HG03139 (cell line): ENCODE results near the gene SYTL2.

Source experiments
- ATAC-seq: cut with Tn5 transposase; IDR thresholded peaks from one replicate; pipeline ENCODE4 v1.9.1; 2021; ENCODE audit not compliant: unreplicated experiment

Gene SYTL2

GRCh38 chr11:85827748-85828639 lies 17.1 kb upstream of the SYTL2 start:
- ATAC-seq, result no peak

DNA sequence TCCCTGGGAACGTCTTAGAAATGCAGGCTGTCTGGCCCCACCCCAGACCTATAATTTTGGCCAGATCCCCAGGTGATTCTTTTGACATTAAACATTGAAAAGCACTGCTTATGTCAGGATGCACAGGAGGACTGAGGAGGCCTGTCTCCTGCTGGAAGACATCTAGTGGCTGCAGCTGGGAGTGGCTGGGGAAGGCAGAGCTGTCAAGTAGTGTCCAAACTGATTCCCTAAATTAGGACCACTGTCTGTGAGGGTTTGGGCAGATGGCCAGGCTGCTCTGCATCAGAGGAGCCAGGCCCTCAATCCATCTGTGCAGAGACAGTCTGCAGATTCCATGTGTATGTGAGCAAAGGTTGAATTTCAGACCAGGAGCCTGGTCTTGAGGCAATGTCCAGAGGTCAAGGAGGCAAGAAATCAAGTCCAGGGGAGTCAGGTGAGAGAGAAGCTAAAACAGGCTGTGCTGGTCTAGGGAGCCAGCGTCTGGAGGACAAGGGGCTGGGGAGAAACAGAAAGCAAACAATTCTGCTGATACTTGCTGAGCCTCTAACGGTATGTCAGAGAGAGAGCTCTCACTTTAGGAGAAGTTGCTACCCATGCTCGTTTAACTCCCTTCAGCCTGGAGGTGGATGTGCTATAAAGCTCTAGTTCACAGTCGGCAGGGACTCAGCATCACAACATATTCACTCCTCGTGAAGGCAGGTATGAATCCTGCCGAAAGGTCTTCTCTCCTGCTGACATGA lies 15.3 kb upstream of the SYTL2 start:
- ATAC-seq, result no peak

DNA sequence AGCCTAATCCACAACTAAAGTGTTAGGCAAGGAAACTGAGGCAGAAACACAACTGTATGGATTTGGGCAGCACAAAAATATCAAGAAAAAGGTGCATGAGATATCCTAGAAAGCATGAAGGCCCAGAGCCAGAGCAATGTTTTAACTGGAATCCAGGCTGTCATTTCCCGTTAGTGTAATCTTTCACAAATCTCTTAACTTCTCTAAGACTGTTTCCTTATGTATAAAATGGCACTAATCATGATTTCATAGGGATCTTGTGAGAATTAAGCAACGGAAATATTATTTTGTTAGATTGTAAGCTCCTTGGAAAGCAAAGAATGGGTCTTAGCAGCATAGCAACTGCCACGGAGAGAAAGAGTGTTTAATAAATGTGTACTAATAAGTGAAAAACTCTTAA lies 14.7 kb upstream of the SYTL2 start:
- no peak for ATAC-seq

GRCh38 chr11:85823816-85824215 lies 12.9 kb upstream of the SYTL2 start:
- no peak for ATAC-seq

GRCh38 chr11:85822814-85823213 lies 11.9 kb upstream of the SYTL2 start:
- no peak for ATAC-seq

DNA sequence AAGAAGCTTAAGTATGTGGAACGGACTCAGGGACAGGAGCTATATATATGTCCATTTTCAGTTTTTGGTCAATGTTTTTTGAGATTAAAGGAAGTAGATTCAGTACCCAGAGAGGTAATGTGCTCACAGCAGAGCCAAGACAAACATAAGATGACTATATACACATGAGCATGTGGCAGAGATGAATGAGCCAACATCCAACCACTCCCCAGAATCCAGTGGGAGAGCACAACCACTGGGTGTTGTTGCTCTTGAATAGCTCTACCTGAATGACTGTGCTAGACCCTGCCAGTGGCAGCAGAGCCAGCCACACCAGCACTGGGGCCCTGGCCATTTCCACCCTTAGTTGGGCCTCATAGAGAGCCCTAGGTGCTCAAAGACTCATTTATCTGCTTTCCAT lies 10.7 kb upstream of the SYTL2 start:
- ATAC-seq, result no peak

- ATAC-seq, result no peak
These were observed 8.5 kb upstream of the SYTL2 start for GRCh38 chr11:85819441-85819840.

GRCh38 chr11:85815186-85815931 lies 4.4 kb upstream of the SYTL2 start:
- ATAC-seq, result no peak

- no peak for ATAC-seq
These were observed 2.8 kb upstream of the SYTL2 start for GRCh38 chr11:85813721-85814120.

GRCh38 chr11:85811624-85812023 lies 683 bp upstream of the SYTL2 start:
- ATAC-seq, result no peak

- no peak for ATAC-seq
These were observed 445 bp downstream of the SYTL2 start for GRCh38 chr11:85810521-85810870.

GRCh38 chr11:85809863-85810262 lies 1.1 kb downstream of the SYTL2 start:
- ATAC-seq, result no peak

DNA sequence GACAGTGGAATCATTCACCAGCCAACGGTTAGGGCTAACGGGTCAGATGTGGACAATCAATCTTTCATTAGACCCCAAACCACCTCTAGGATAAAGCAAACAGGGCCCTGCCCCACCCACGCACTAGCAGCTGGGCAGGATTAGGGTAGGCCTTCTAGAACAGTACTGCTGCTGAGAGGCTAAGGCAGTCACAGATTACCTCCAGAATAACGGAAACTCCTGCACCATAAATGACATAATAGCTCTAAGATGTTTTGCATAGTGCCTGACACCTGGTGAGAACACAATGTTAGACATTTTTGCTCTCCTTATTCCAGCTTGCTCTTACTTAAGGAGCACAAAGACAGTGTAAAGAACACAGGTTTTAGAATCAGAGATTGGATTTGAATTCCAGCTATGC lies 1.8 kb downstream of the SYTL2 start:
- peak; percentile 30 for ATAC-seq

DNA sequence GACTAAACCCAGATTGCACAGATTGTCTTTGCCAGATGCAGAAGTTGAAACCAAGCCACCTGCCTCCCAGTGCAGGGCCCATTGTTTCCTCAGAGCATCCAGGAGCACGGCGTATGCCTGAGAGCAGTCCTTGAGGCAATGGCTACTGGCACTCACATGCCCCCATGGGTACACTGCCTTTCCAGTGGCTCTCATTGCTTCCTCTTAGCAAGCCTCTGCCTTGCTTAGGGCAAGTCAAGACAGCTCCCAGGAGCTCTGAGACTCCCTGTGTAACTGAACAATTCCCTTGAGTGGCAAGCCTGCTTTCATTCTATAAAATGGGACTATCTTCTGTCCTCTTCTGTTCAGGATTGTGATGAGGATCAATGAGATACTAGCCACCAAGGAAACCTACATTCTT lies 4.1 kb downstream of the SYTL2 start:
- no peak for ATAC-seq

- ATAC-seq, result no peak
These were observed 4.9 kb downstream of the SYTL2 start for GRCh38 chr11:85806016-85806415.

GRCh38 chr11:85805387-85805786 lies 5.6 kb downstream of the SYTL2 start:
- no peak for ATAC-seq

DNA sequence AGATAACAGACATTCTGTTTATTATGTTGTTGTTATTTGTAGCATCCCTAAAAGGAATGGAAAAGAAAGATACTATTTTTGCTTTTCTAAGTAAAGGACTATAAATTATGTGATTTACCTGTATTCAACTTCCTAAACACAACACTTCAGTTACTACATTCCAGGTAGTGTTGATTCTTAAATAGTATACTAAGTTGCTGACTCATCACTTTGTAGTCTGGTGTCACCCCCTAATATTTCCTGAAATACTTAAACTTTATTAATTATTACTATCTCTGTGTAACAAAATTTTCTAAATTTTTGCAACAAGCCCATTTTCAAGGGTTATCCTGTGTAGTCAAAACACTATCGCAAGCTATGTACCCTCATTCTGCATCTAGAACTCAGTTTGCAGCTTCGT lies 7.0 kb downstream of the SYTL2 start:
- ATAC-seq, result no peak

GRCh38 chr11:85803303-85803702 lies 7.6 kb downstream of the SYTL2 start:
- ATAC-seq, result no peak

GRCh38 chr11:85801527-85801926 lies 9.4 kb downstream of the SYTL2 start:
- no peak for ATAC-seq

- ATAC-seq, result no peak
These were observed 10.2 kb downstream of the SYTL2 start for GRCh38 chr11:85800595-85801342.

DNA sequence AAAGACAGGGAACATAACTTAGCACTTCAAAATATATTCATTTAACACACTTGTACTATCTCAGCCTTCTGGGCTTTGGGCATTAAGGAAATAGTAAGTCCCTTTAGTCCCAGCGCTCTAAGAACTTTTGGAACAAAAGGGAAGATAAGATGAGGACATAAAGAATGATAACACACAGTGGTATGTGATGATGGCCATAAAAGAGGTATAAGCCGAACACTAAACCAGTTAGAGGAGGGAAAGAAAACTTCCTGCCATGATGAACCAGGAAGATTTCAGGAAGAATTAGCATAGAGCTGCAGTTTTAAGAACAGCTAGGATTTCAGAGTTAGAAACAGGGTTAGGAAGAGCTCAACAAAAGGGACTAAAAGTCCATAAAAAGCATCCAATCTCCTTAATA lies 11.8 kb downstream of the SYTL2 start:
- ATAC-seq, result no peak
